Measurements from ENCODE around the gene CKAP2L.

The CKAP2L gene

GRCh38 chr2:112790305-112790704 is 25.9 kb upstream of the CKAP2L start:
- no peak overlapping the region for H3K27ac ChIP-seq
- no peak overlapping the region for H3K4me3 ChIP-seq (ENCODE audit: low read depth in 1 of 2, low read length in 1 of 2)
- TF ChIP-seq CTCF (IDR thresholded peaks at IDR 0.05) = no peak
- H3K27me3 ChIP-seq = no peaks in the 10 kb centered on the region
- H3K36me3 ChIP-seq = no peaks in the 10 kb centered on the region
- H3K9me3 ChIP-seq = no peaks in the 10 kb centered on the region
- peaks cover 72 to 77% of the 10 kb centered on the region in 2 experiments for H3K4me1 ChIP-seq (ENCODE audit: control insufficient read depth in 1 of 2, insufficient read depth in 1 of 2, low read depth in 1 of 2, low read length in 1 of 2)

GRCh38 chr2:112789186-112789585 is 24.8 kb upstream of the CKAP2L start:
- no peak overlapping the region for H3K4me3 ChIP-seq (ENCODE audit: low read depth in 1 of 2, low read length in 1 of 2)
- no peak for TF ChIP-seq CTCF (IDR thresholded peaks at IDR 0.05)
- no peaks in the 10 kb centered on the region for H3K9me3 ChIP-seq
- peak overlapping the region; percentile 84 for H3K27ac ChIP-seq
- H3K36me3 ChIP-seq = no peaks in the 10 kb centered on the region
- H3K4me1 ChIP-seq (ENCODE audit: control insufficient read depth in 1 of 2, insufficient read depth in 1 of 2, low read depth in 1 of 2, low read length in 1 of 2) = peaks cover 72 to 77% of the 10 kb centered on the region in 2 experiments
- no peaks in the 10 kb centered on the region for H3K27me3 ChIP-seq

GRCh38 chr2:112788653-112789052 is 24.2 kb upstream of the CKAP2L start:
- Histone ChIP-seq H3K4me3 (ENCODE audit: low read depth in 1 of 2, low read length in 1 of 2) (no peak overlapping the region), H3K27me3 (no peaks in the 10 kb centered on the region), H3K36me3 (no peaks in the 10 kb centered on the region), H3K9me3 (no peaks in the 10 kb centered on the region), H3K27ac (peak overlapping the region; percentile 84), H3K4me1 (ENCODE audit: control insufficient read depth in 1 of 2, insufficient read depth in 1 of 2, low read depth in 1 of 2, low read length in 1 of 2) (peaks cover 68 to 76% of the 10 kb centered on the region in 2 experiments)
- no peak for TF ChIP-seq CTCF (IDR thresholded peaks at IDR 0.05)

GRCh38 chr2:112787729-112788393 is 23.5 kb upstream of the CKAP2L start:
- Histone ChIP-seq H3K9me3 (no peaks in the 10 kb centered on the region), H3K4me3 (ENCODE audit: low read depth in 1 of 2, low read length in 1 of 2) (no peak overlapping the region), H3K4me1 (ENCODE audit: control insufficient read depth in 1 of 2, insufficient read depth in 1 of 2, low read depth in 1 of 2, low read length in 1 of 2) (peaks cover 60 to 68% of the 10 kb centered on the region in 2 experiments), H3K27me3 (no peaks in the 10 kb centered on the region), H3K36me3 (no peaks in the 10 kb centered on the region), H3K27ac (peak overlapping the region; percentile 84)
- no peak for TF ChIP-seq CTCF (IDR thresholded peaks at IDR 0.05)

- Histone ChIP-seq H3K27me3 (no peaks in the 10 kb centered on the region), H3K4me3 (ENCODE audit: low read depth in 1 of 2, low read length in 1 of 2) (no peak overlapping the region), H3K4me1 (ENCODE audit: control insufficient read depth in 1 of 2, insufficient read depth in 1 of 2, low read depth in 1 of 2, low read length in 1 of 2) (peaks cover 55 to 62% of the 10 kb centered on the region in 2 experiments), H3K36me3 (no peaks in the 10 kb centered on the region), H3K27ac (peak overlapping the region; percentile 84), H3K9me3 (no peaks in the 10 kb centered on the region)
- TF ChIP-seq CTCF (IDR thresholded peaks at IDR 0.05) = no peak
Observed at GRCh38 chr2:112787294-112787693, 22.9 kb upstream of the CKAP2L start.

Data from neutrophil (primary cell).